Endothelial cell (in vitro differentiated cells): ENCODE measurements around the gene HAO2. TPM values are rescaled to one million over a fixed set of nuclear protein-coding genes. Genes with fewer than 3 reads are reported as not detected.
"Not testable (repeated sequence)": the region's sequence is repeated elsewhere in the genome, so short reads cannot be mapped to it uniquely, and the experiment has no call there.

Experiments used
- DNase-seq: peaks from one replicate; pipeline ENCODE4 v3.0.0; 2021; ENCODE audit warnings: low spot score
- H3K27ac Mint-ChIP-seq: one replicate; pipeline ENCODE4 v1.8.0; 2021; ENCODE audit warnings: mixed read lengths, inconsistent platforms; ENCODE audit not compliant: unreplicated experiment
- H3K27me3 Mint-ChIP-seq: one replicate; pipeline ENCODE4 v1.8.0; 2021; ENCODE audit warnings: mild to moderate bottlenecking, moderate library complexity, mixed read lengths, inconsistent platforms; ENCODE audit not compliant: unreplicated experiment
- H3K36me3 Mint-ChIP-seq: one replicate; pipeline ENCODE4 v1.8.0; 2021; ENCODE audit warnings: mild to moderate bottlenecking, low read depth, mixed read lengths, inconsistent platforms; ENCODE audit not compliant: unreplicated experiment
- H3K4me1 Mint-ChIP-seq: one replicate; pipeline ENCODE4 v1.8.0; 2021; ENCODE audit warnings: mild to moderate bottlenecking, mixed read lengths, inconsistent platforms; ENCODE audit not compliant: unreplicated experiment
- H3K4me3 Mint-ChIP-seq: one replicate; pipeline ENCODE4 v1.8.0; 2021; ENCODE audit warnings: mild to moderate bottlenecking, mixed read lengths, inconsistent platforms; ENCODE audit not compliant: unreplicated experiment
- H3K9me3 Mint-ChIP-seq: one replicate; pipeline ENCODE4 v1.8.0; 2021; ENCODE audit warnings: mixed read lengths, inconsistent platforms; ENCODE audit not compliant: unreplicated experiment
- CTCF ChIP-seq: fragments of 200-600 bp; sonication (generic); IDR thresholded peaks from one replicate; pipeline ENCODE4 v1.5.0; 2021; ENCODE audit warnings: antibody characterized with exemption; ENCODE audit not compliant: unreplicated experiment
- total RNA-seq: library from RNA; stranded (reverse); fragmentation: NEBNext Ultra II Directional; extraction: Animal tissue kit (Norgen Biotek cat#: 25700); gene quantifications from one replicate; pipeline ENCODE4 v1.2.1, GENCODE V29; 2021; ENCODE audit not compliant: unreplicated experiment

Gene HAO2
- total RNA-seq, 1 donor from 2014 or later, result not detected

- no peak overlapping the region for H3K4me3 Mint-ChIP-seq
Observed at GRCh38 chr1:119372503-119373086, 4.0 kb downstream of the HAO2 start.

GRCh38 chr1:119373465-119373864 lies 4.9 kb downstream of the HAO2 start:
- no peak overlapping the region for H3K4me3 Mint-ChIP-seq
- TF ChIP-seq CTCF, result no peak
- no peaks in the 10 kb centered on the region for H3K9me3 Mint-ChIP-seq
- no peaks in the 10 kb centered on the region for H3K36me3 Mint-ChIP-seq
- peaks cover 26% of the 10 kb centered on the region for H3K4me1 Mint-ChIP-seq
- no peak overlapping the region for H3K27ac Mint-ChIP-seq
- no peak for DNase-seq
- peaks cover 3% of the 10 kb centered on the region for H3K27me3 Mint-ChIP-seq

More at GRCh38 chr1:119372503-119373086, 4.0 kb downstream of the HAO2 start:
- H3K27ac Mint-ChIP-seq, result no peak overlapping the region
- no peaks in the 10 kb centered on the region for H3K36me3 Mint-ChIP-seq
- DNase-seq, result peak; percentile 56
- H3K27me3 Mint-ChIP-seq, result peaks cover 4% of the 10 kb centered on the region
- H3K4me1 Mint-ChIP-seq, result peaks cover 26% of the 10 kb centered on the region
- no peak for TF ChIP-seq CTCF
- no peaks in the 10 kb centered on the region for H3K9me3 Mint-ChIP-seq

- no peaks in the 10 kb centered on the region for H3K36me3 Mint-ChIP-seq
- H3K4me3 Mint-ChIP-seq, result no peak overlapping the region
- no peak for DNase-seq
- H3K27ac Mint-ChIP-seq, result no peak overlapping the region
- no peak for TF ChIP-seq CTCF
- peaks cover 3% of the 10 kb centered on the region for H3K27me3 Mint-ChIP-seq
- H3K9me3 Mint-ChIP-seq, result no peaks in the 10 kb centered on the region
- peaks cover 26% of the 10 kb centered on the region for H3K4me1 Mint-ChIP-seq
Observed at GRCh38 chr1:119374208-119374874, 5.8 kb downstream of the HAO2 start.

- Mint-ChIP-seq H3K9me3 (no peaks in the 10 kb centered on the region), H3K36me3 (no peaks in the 10 kb centered on the region), H3K4me1 (peaks cover 26% of the 10 kb centered on the region), H3K4me3 (no peak overlapping the region), H3K27me3 (peaks cover 3% of the 10 kb centered on the region), H3K27ac (no peak overlapping the region)
- TF ChIP-seq CTCF, result no peak
- DNase-seq, result no peak
Observed at GRCh38 chr1:119375366-119375765, 6.8 kb downstream of the HAO2 start.

GRCh38 chr1:119376594-119376993 lies 8.0 kb downstream of the HAO2 start:
- Mint-ChIP-seq H3K27ac (no peak overlapping the region), H3K4me3 (no peak overlapping the region), H3K9me3 (no peaks in the 10 kb centered on the region), H3K36me3 (no peaks in the 10 kb centered on the region), H3K27me3 (peaks cover 3% of the 10 kb centered on the region), H3K4me1 (peaks cover 26% of the 10 kb centered on the region)
- no peak for DNase-seq
- no peak for TF ChIP-seq CTCF

- H3K4me1 Mint-ChIP-seq, result peaks cover 21% of the 10 kb centered on the region
- H3K9me3 Mint-ChIP-seq, H3K27me3 Mint-ChIP-seq, H3K4me3 Mint-ChIP-seq, H3K27ac Mint-ChIP-seq, H3K36me3 Mint-ChIP-seq, DNase-seq: not testable (repeated sequence)
Observed at GRCh38 chr1:119377594-119377993, 9.0 kb downstream of the HAO2 start.
